ENCODE results near the gene PHGDH.

Gene PHGDH

DNA sequence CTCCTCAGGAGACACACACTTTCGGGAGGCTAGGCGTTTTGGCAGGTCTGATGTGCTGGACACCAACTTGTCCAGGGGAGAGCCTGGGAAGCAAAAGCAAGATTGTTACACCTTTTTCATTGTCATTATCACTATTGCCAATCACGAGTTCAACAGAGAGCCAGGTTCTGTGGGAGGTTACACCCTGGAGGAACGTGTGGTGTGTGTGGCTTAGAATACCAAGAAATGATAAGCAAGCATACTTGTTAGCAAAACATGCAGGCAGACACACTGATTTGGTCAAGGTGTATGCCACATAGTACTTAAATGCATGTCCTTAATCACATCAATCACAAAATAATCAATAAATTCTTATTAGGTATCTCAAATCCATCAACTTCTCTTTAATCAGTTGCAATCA lies 40.9 kb downstream of the PHGDH start:
- in situ Hi-C loops (cut with MboI; ENCODE audit: low sequenced_read_pairs), result no loop called here

- in situ Hi-C loops (cut with MboI; ENCODE audit: low sequenced_read_pairs), result no loop called here
Measured at GRCh38 chr1:119758584-119758983, 46.9 kb downstream of the PHGDH start.

- in situ Hi-C loops (cut with MboI; ENCODE audit: low sequenced_read_pairs), result no loop called here
Measured at GRCh38 chr1:119762409-119762808, 50.7 kb downstream of the PHGDH start.

- in situ Hi-C loops (cut with MboI; ENCODE audit: low sequenced_read_pairs), result no loop called here
Measured at GRCh38 chr1:119762953-119763352, 51.2 kb downstream of the PHGDH start.

GRCh38 chr1:119764220-119764619 lies 52.5 kb downstream of the PHGDH start:
- in situ Hi-C loops (cut with MboI; ENCODE audit: low sequenced_read_pairs), result no loop called here

GRCh38 chr1:119766374-119766794 lies 54.6 kb downstream of the PHGDH start:
- in situ Hi-C loops (cut with MboI; ENCODE audit: low sequenced_read_pairs), result no loop called here

DNA sequence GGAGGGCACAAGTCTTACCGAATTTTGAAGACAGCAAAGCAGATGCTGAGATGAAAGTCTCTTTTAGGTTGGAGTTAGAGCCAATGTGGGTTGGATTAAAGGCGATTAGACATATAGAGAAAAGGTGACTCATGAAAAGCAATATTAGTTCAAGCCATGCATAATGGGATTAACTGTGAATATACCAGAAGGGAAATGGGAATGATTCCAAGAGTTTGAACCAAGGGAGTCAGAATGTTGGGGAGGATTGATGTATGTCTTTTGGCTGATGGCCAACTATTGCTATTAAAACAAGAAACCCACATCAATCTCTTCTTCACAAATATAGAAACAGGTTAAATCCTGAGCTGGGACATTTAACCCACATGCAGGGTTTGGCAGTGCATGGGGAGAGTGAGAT lies 55.8 kb downstream of the PHGDH start:
- in situ Hi-C loops (cut with MboI; ENCODE audit: low sequenced_read_pairs), result no loop called here

DNA sequence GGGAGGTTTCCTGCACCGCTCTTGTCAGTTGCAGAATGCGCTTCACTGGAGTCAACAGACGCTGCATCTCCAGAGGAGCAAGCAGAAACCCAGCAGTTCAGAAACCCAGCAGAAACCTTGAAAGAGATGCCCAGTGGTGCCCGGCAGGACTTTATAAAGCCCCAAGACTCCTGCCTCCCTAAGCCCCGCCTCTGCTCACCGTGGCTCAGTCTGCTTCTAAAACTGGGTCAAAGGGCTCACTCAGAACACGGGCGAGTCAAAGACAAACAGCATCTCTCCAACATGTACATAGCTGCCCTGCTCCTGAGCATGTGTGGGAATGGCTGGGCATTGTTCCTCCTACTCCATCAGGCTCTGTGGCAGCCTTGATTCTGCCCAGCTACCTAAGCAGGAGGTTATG lies 57.0 kb downstream of the PHGDH start, which contains the start of gene HMGCS2:
TSS of gene HMGCS2 (minus strand) at position 128 of the 400 bp plus-strand sequence. CDS start at position 67, 61 bp downstream.
- in situ Hi-C loops (cut with MboI; ENCODE audit: low sequenced_read_pairs), result no loop called here

DNA sequence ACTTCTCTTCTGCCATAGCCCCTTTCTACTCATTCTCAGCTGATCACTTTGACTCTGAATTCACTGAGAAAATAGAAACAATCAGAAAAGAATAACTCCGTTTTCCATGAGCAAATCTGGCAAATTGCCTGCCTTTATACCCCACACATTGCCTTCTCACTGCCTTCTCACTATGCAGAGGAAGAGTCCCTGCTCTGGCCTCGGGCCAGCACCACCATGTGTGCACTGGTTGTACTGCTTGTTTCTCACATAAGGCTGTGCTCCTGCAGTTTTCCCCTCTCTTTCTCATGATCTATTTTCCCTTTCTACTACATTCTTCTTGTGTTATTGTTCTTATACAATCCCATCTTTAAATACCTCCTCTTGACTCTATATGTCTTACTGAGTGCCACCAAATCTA lies 59.3 kb downstream of the PHGDH start:
- in situ Hi-C loops (cut with MboI; ENCODE audit: low sequenced_read_pairs), result no loop called here

DNA sequence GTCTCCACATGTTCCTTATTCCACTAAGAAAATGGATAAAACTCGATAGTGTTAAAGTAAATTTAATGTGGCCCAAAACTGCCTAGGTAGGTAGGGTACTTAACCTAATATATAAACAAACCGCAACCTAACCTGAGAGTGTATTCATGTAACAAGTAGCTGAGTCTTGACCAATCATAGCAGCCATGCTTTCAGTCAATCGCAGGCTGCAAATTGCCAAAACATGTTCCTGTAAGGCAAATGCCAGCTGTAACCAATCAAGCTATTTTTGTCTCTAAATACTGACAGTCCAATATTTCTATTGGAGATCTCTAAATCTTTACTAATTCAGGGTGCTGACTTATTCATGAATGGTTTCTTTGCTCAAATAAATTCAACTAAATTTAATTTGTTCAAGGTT lies 60.0 kb downstream of the PHGDH start:
- in situ Hi-C loops (cut with MboI; ENCODE audit: low sequenced_read_pairs), result no loop called here

- in situ Hi-C loops (cut with MboI; ENCODE audit: low sequenced_read_pairs), result no loop called here
Measured at GRCh38 chr1:119772298-119772697, 60.6 kb downstream of the PHGDH start.

GRCh38 chr1:119773711-119774241 lies 62.0 kb downstream of the PHGDH start:
- in situ Hi-C loops (cut with MboI; ENCODE audit: low sequenced_read_pairs), result no loop called here

GRCh38 chr1:119774746-119775490 lies 63.2 kb downstream of the PHGDH start:
- in situ Hi-C loops (cut with MboI; ENCODE audit: low sequenced_read_pairs), result no loop called here

GRCh38 chr1:119778359-119778758 lies 66.6 kb downstream of the PHGDH start:
- in situ Hi-C loops (cut with MboI; ENCODE audit: low sequenced_read_pairs), result no loop called here

GRCh38 chr1:119778886-119779560 lies 67.3 kb downstream of the PHGDH start:
- in situ Hi-C loops (cut with MboI; ENCODE audit: low sequenced_read_pairs), result no loop called here

DNA sequence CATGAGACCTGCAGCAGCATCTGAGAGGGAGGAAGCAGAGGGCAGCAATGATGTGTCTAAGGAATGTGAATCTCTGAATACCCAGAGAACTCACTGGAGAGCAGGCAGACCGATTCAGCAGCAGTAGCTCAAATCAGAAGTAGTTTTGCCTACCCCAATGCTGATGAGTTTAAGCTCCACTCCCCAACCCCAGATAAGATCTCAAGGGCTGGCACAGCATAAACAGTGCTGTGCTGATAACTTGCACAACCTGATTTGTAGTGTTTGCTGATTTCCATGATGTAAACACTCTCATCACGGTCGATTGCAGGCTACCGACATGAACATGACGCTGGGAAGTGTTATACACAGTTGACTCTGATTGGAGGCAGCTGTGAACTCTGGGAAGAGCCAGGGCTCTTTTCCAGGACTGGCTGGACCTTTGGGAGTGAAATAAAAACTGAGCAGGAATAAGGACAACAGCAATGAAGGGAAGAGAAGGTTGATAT lies 68.2 kb downstream of the PHGDH start:
- in situ Hi-C loops (cut with MboI; ENCODE audit: low sequenced_read_pairs), result no loop called here

GRCh38 chr1:119781434-119782210 lies 69.9 kb downstream of the PHGDH start:
- in situ Hi-C loops (cut with MboI; ENCODE audit: low sequenced_read_pairs), result no loop called here

- in situ Hi-C loops (cut with MboI; ENCODE audit: low sequenced_read_pairs), result no loop called here
Measured at GRCh38 chr1:119782631-119783325, 71.0 kb downstream of the PHGDH start.

DNA sequence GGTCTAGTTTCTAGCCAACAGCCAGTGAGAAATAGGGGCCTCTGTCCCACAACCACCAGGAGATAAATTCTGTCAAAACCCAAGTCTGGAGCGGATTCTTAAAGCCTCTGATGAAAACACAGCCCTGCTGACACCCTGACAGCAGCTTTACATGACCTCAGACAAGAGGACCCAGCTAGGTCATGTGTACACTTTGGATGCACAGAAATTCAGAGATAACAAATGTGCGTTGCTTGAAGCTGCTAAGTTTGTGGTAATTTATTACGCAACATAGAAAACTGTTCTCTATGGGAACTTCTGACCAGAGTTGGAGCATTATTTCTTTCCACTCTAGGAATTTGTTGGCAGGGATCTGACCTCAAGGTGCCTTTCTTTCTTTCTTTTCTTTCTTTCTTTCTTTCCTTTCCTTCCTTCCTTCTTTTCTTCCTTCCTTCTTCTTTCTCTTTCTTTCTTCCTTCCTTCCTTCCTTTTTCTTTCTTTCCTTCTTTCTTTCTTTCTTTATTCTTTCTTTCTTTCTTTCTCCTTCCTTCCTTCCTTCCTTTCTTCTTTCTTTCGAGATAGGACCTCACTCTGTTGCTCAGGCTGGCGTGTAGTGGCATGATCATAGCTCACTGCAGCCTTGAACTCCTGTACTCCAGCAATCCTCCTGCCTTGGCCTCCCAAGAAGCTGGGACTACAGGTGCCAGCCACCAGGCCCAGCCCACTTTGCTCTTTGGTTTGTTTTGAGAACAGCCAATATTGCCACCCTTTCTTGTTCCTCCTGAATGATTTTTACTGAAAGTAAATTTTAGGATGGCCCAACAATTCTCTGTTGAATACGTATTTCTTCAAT lies 71.8 kb downstream of the PHGDH start:
- in situ Hi-C loops (cut with MboI; ENCODE audit: low sequenced_read_pairs), result no loop called here

Measured in HL-60/S4 (cell line).